ENCODE results near the gene BMP8A. TPM values are rescaled to one million over a fixed set of nuclear protein-coding genes. Genes with fewer than 3 reads are reported as not detected.

BMP8A gene
- polyA plus RNA-seq, 3 donors from 2014 or later = not detected

Other genes starting within 250 kb of the BMP8A start
- 10 to 100 TPM in 1 of 3 donors, 1 to 10 TPM in 2; 3.6 to 15.3 (median 8.0) TPM for gene PABPC4, start 85.2 kb downstream of the BMP8A start, polyA plus RNA-seq
- not detected for gene HEYL, start 148.0 kb downstream of the BMP8A start, polyA plus RNA-seq
- not detected for gene NT5C1A, start 180.5 kb downstream of the BMP8A start, polyA plus RNA-seq
- under 1 TPM in 2 of 3 donors, not detected in 1; 0.04 to 0.13 TPM for gene HPCAL4, start 199.8 kb downstream of the BMP8A start, polyA plus RNA-seq
- gene PPIE, start 247.2 kb downstream of the BMP8A start, polyA plus RNA-seq = 100 to 1,000 TPM in 2 of 3 donors, 10 to 100 TPM in 1; 99.6 to 177 (median 133) TPM